ENCODE results near the gene LTBP2. TPM values are rescaled to one million over a fixed set of nuclear protein-coding genes. Genes with fewer than 3 reads are reported as not detected.
A peak's percentile ranks its signal among the peaks of the same experiment; 100 is the strongest.

The LTBP2 gene
- total RNA-seq, 4 donors from 2014 or later, result 81.3 to 240 (median 189) TPM

DNA sequence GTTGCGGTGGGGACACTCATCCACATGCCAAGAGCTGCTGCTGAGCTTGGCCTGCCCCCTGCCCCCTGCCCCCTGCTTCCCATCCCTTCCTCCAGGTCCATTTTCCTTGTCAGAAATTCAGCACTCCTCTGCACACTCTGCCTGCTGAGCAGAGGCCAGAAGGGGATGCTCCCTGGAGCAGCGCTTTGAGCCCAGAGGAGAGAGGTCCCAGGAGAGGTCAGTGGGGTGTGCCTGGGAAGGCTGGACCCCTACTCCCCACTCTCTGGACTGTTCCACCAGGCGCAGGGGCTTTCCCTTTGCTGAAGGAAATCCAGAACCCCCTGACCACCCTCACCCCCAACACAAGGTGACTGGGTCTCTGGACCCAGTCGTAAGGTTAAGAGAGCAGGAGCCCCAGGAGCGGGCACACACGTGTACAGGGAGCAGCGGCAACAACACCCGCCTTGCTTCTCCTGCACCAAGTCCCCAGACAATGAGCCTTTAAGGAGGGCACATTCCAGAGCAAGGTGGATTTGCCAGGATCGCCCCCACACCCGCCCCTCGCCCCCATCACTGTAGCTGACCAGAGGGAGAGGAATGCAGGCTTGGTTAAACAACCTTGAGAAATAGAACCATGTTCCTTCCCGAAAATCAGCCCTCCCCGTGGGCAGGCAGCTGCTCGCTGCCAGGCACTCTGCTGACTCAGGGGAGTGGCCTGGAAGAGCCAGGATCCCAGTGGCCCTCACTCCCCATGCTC lies 87.8 kb downstream of the LTBP2 start:
- intact Hi-C loops (cut with DNase I), result no loop called here
- no peaks in the 10 kb centered on the region for H3K9me3 ChIP-seq
- DNase-seq, result peak; percentile 88 to 92
- TF ChIP-seq POLR2A (IDR thresholded peaks at IDR 0.05), result no peak
- TF ChIP-seq, protein P1, sequence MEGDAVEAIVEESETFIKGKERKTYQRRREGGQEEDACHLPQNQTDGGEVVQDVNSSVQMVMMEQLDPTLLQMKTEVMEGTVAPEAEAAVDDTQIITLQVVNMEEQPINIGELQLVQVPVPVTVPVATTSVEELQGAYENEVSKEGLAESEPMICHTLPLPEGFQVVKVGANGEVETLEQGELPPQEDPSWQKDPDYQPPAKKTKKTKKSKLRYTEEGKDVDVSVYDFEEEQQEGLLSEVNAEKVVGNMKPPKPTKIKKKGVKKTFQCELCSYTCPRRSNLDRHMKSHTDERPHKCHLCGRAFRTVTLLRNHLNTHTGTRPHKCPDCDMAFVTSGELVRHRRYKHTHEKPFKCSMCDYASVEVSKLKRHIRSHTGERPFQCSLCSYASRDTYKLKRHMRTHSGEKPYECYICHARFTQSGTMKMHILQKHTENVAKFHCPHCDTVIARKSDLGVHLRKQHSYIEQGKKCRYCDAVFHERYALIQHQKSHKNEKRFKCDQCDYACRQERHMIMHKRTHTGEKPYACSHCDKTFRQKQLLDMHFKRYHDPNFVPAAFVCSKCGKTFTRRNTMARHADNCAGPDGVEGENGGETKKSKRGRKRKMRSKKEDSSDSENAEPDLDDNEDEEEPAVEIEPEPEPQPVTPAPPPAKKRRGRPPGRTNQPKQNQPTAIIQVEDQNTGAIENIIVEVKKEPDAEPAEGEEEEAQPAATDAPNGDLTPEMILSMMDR (IDR thresholded peaks at IDR 0.05), result no peak
- peak overlapping the region; percentile 88 to 92 (median 91) for H3K27ac ChIP-seq
- 39 to 61% methylated on average over 11 of the region's 14 CpGs for WGBS, 2 donors
- no peaks in the 10 kb centered on the region for H3K36me3 ChIP-seq
- no peak overlapping the region for H3K4me3 ChIP-seq (replicated peaks in 1 of 3)
- peaks cover 35 to 41% of the 10 kb centered on the region in 2 donors for H3K4me1 ChIP-seq
- H3K27me3 ChIP-seq, result no peaks in the 10 kb centered on the region

DNA sequence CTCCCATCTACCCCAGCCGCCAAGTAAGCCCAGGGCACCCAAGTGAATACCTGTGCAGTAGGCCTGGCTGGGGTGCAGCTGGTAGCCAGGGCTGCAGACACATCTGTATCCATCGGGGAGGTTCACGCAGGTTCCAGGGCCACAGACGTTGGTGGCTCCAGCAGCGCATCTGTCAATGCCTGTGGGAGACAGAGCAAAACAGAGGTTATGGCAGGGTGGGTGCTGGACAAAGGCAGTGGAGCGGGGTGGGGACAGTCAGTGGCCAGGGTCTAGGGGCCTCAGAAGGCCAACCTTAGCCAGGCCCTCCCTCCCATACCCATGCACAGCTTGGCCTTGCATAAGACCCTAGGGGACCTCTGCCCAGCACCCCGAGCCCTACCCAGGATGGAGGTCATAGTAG lies 89.3 kb downstream of the LTBP2 start:
- Histone ChIP-seq H3K36me3 (peaks cover 3 to 4% of the 10 kb centered on the region in 2 donors), H3K4me3 (replicated peaks in 1 of 3) (no peak overlapping the region), H3K27ac (peak overlapping the region in 2 of 3 donors; percentile 12 to 91), H3K27me3 (no peaks in the 10 kb centered on the region), H3K4me1 (peaks cover 35 to 38% of the 10 kb centered on the region in 2 donors), H3K9me3 (no peaks in the 10 kb centered on the region)
- DNase-seq, result no peak
- TF ChIP-seq POLR2A (IDR thresholded peaks at IDR 0.05), result no peak
- TF ChIP-seq, protein P1 (IDR thresholded peaks at IDR 0.05), result no peak
- WGBS, 2 donors, result 95 to 100% methylated on average over 1 to 7 of the region's 7 CpGs
- intact Hi-C loops (cut with DNase I), result no loop called here

DNA sequence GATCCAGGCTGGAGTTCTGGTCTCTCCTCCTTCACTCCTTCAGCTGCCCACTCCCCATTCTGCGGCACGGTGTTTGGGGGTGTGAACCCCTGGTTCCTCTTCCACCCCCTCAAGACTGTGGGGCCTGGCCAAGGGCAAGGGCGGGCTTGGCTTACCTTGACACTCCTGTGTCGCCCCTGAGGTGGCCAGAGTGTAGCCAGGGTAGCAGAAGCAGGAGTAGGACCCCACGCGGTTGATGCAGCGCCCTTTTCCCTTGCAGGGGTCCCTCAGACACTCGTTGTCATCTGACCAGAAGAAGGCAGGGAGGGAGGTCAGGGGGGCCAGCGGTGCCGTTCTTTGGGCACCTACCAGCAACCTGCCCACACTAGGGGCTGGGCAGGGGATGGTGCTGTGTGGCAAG lies 90.3 kb downstream of the LTBP2 start:
- WGBS, 2 donors, result 90 to 95% methylated on average over 10 of the region's 10 CpGs
- TF ChIP-seq, protein P1 (IDR thresholded peaks at IDR 0.05), result no peak
- no peak for TF ChIP-seq POLR2A (IDR thresholded peaks at IDR 0.05)
- no peaks in the 10 kb centered on the region for H3K27me3 ChIP-seq
- H3K4me3 ChIP-seq (replicated peaks in 1 of 3), result no peak overlapping the region
- H3K4me1 ChIP-seq, result peaks cover 32 to 37% of the 10 kb centered on the region in 2 donors
- H3K9me3 ChIP-seq, result no peaks in the 10 kb centered on the region
- peak overlapping the region in 1 of 3 donors; percentile 91 for H3K27ac ChIP-seq
- DNase-seq, result no peak
- H3K36me3 ChIP-seq, result peaks cover 3 to 4% of the 10 kb centered on the region in 2 donors
- intact Hi-C loops (cut with DNase I), result no loop called here

DNA sequence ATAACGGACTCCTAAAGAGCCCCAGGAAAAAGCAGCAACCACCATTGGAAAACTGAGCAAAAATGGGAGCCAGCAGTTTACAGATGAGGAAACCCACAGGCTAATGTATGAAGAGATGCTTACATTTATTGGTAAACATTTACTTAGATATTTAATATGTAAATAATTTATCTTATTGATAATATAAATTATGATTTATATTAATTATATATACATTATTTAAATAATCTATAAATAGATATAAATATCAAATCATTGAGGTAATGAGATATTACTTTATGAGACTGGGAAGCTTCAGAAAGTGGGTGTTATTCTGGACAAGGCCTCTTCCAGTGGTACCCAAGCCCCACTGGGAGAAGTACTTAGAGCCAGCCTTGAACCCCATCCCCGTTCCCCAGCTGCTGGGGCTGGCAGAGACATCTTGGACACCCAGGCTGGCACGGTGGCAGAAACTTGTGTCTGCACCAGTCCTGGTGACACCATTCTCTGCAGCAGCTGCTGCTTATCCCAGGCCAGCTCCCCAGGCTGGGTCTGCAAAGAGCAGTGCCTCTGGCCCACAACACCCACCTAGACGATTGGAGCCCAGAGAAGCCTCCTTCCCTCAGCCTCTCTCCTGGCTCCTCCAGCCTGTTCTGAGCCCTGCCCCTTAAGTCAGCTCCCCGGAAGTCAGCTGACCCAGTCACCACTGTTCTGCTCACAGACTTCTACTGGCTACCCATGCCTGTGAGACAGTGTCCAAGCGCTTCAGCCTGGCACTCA lies 92.5 kb downstream of the LTBP2 start:
- H3K9me3 ChIP-seq, result no peaks in the 10 kb centered on the region
- H3K36me3 ChIP-seq, result peaks cover 3 to 4% of the 10 kb centered on the region in 2 donors
- no peak for DNase-seq
- no peak overlapping the region for H3K4me3 ChIP-seq (replicated peaks in 1 of 3)
- peaks cover 20 to 24% of the 10 kb centered on the region in 2 donors for H3K4me1 ChIP-seq
- intact Hi-C loops (cut with DNase I), result no loop called here
- TF ChIP-seq POLR2A (IDR thresholded peaks at IDR 0.05), result no peak
- TF ChIP-seq, protein P1 (IDR thresholded peaks at IDR 0.05), result no peak
- no peaks in the 10 kb centered on the region for H3K27me3 ChIP-seq
- H3K27ac ChIP-seq, result peak overlapping the region in 1 of 3 donors; percentile 28
- 86 to 88% methylated on average over 6 of the region's 6 CpGs for WGBS, 2 donors

DNA sequence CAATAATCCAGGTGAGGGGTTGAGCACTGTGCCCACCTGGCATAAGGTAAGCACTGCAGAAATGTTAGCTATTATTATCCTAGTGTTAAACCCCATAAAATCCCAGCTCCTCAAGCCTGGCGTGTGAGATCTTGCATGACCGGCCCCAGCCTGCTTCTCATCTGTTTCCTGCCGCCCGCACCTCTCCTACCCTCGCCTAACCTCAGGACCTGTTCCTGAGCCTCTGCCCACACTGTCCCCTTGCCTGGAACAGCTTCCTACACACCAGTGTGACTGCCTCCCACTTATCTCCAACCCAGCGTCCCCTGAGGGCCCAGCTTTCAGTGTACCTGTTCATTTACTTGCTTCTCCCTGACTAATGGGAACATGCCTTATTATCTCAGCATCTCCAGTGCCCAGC lies 93.8 kb downstream of the LTBP2 start:
- Histone ChIP-seq H3K4me1 (peaks cover 19 to 23% of the 10 kb centered on the region in 2 donors), H3K36me3 (peaks cover 3 to 4% of the 10 kb centered on the region in 2 donors), H3K27me3 (no peaks in the 10 kb centered on the region), H3K27ac (peak overlapping the region in 1 of 3 donors; percentile 32), H3K4me3 (replicated peaks in 1 of 3) (no peak overlapping the region), H3K9me3 (no peaks in the 10 kb centered on the region)
- no peak for DNase-seq
- TF ChIP-seq POLR2A (IDR thresholded peaks at IDR 0.05), result no peak
- TF ChIP-seq, protein P1 (IDR thresholded peaks at IDR 0.05), result no peak
- intact Hi-C loops (cut with DNase I), result no loop called here
- 88 to 93% methylated on average over 6 of the region's 6 CpGs for WGBS, 2 donors

Measured in thyroid gland (tissue), 4 donors.